ENCODE data around the gene SLC12A7. TPM values are rescaled to one million over a fixed set of nuclear protein-coding genes. Genes with fewer than 3 reads are reported as not detected.

Gene SLC12A7
- polyA plus RNA-seq, 1 donor (not counting 4 experiments of a cell fraction or from before 2014, with no cell fraction given) = 1.5 TPM

DNA sequence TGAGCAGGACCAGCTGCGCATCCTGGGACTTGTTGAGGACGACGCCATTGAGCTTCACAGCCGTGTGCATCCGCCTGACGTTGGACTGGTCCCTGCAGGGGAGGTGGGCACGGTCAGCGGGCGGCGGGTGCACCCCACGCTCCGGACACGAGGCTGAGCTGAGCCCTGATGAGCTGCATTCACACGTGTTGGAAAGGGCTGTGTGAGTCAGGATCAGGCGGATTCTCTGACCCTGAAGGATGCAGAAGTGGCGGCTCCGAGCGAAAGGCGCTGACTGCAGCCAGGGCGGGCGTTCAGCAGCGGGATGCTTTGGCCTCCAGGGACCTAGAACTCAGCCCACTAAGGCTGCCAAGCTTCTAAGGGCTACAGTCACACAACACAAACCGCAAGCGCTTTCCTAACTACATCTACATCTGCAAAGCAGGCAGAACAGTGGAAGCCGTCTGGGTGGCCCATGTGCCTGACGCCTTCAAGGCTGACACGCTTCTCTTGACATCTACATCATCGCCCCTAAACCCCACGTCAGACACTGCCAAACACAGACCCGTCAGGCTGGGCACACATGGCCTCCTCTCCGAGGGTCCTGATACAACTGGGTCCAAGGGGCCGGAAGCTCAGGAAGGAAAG, 58.4 kb downstream of the SLC12A7 start:
- Histone ChIP-seq H3K9me3 (ENCODE audit: control insufficient read depth, low read depth, low read length) (no peaks in the 10 kb centered on the region), H3K4me3 (ENCODE audit: control insufficient read depth in 2 of 3, extremely low read depth in 1 of 3, insufficient read depth in 2 of 3, low read depth in 1 of 3, low read length in 3 of 3) (no peak overlapping the region), H2AFZ (ENCODE audit: control insufficient read depth, low read length) (no peak overlapping the region), H3K79me2 (ENCODE audit: control insufficient read depth, insufficient read depth, low read length) (no peaks in the 10 kb centered on the region), H3K9me1 (ENCODE audit: control insufficient read depth, extremely low read depth, insufficient read depth, low read length) (no peaks in the 10 kb centered on the region), H3K4me1 (ENCODE audit: control insufficient read depth, extremely low read depth, insufficient read depth, low read length) (no peaks in the 10 kb centered on the region), H3K9ac (ENCODE audit: control insufficient read depth, extremely low read depth, insufficient read depth, low read length) (no peak overlapping the region), H4K20me1 (ENCODE audit: control insufficient read depth, extremely low read depth, insufficient read depth, low read length) (no peaks in the 10 kb centered on the region), H3K4me2 (ENCODE audit: control insufficient read depth, extremely low read depth, insufficient read depth, low read depth, low read length) (no peak overlapping the region), H3K27ac (ENCODE audit: control insufficient read depth, insufficient read depth, low read length) (no peak overlapping the region), H3K27me3 (ENCODE audit: control insufficient read depth, extremely low read depth, insufficient read depth, low read length) (no peaks in the 10 kb centered on the region), H3K36me3 (ENCODE audit: control insufficient read depth in 2 of 2, extremely low read depth in 1 of 2, insufficient read depth in 2 of 2, low read length in 2 of 2) (peaks cover 0 to 3% of the 10 kb centered on the region in 2 experiments)
- TF ChIP-seq EZH2 (IDR thresholded peaks at IDR 0.05; ENCODE audit: low read length) (no peak), CTCF (optimal IDR thresholded peaks at IDR 0.05 in 1 of 3, IDR thresholded peaks at IDR 0.05 in 1 of 3, conservative IDR thresholded peaks at IDR 0.05 in 1 of 3; ENCODE audit: extremely low read depth in 1 of 3, insufficient read depth in 2 of 3, low read length in 3 of 3) (peak in 1 of 3 experiments; percentile 2)
- no peak for DNase-seq (ENCODE audit: low read depth, low spot score)
- no peak for FAIRE-seq
- dilution Hi-C loops (cut with MboI; ENCODE audit: extremely low pct_ligation_motif_present, low sequenced_read_pairs) = no loop called here

- FAIRE-seq (no peak), DNase-seq (ENCODE audit: low read depth, low spot score) (peak; percentile 7)
- Histone ChIP-seq H3K9me1 (ENCODE audit: control insufficient read depth, extremely low read depth, insufficient read depth, low read length) (no peaks in the 10 kb centered on the region), H3K9me3 (ENCODE audit: control insufficient read depth, low read depth, low read length) (no peaks in the 10 kb centered on the region), H2AFZ (ENCODE audit: control insufficient read depth, low read length) (no peak overlapping the region), H3K4me3 (ENCODE audit: control insufficient read depth in 2 of 3, extremely low read depth in 1 of 3, insufficient read depth in 2 of 3, low read depth in 1 of 3, low read length in 3 of 3) (no peak overlapping the region), H3K79me2 (ENCODE audit: control insufficient read depth, insufficient read depth, low read length) (no peaks in the 10 kb centered on the region), H4K20me1 (ENCODE audit: control insufficient read depth, extremely low read depth, insufficient read depth, low read length) (no peaks in the 10 kb centered on the region), H3K4me2 (ENCODE audit: control insufficient read depth, extremely low read depth, insufficient read depth, low read depth, low read length) (no peak overlapping the region), H3K27me3 (ENCODE audit: control insufficient read depth, extremely low read depth, insufficient read depth, low read length) (no peaks in the 10 kb centered on the region), H3K27ac (ENCODE audit: control insufficient read depth, insufficient read depth, low read length) (no peak overlapping the region), H3K4me1 (ENCODE audit: control insufficient read depth, extremely low read depth, insufficient read depth, low read length) (no peaks in the 10 kb centered on the region), H3K9ac (ENCODE audit: control insufficient read depth, extremely low read depth, insufficient read depth, low read length) (no peak overlapping the region), H3K36me3 (ENCODE audit: control insufficient read depth in 2 of 2, extremely low read depth in 1 of 2, insufficient read depth in 2 of 2, low read length in 2 of 2) (peaks cover 0 to 3% of the 10 kb centered on the region in 2 experiments)
- dilution Hi-C loops (cut with MboI; ENCODE audit: extremely low pct_ligation_motif_present, low sequenced_read_pairs) = no loop called here
- TF ChIP-seq EZH2 (IDR thresholded peaks at IDR 0.05; ENCODE audit: low read length) (no peak), CTCF (optimal IDR thresholded peaks at IDR 0.05 in 1 of 3, IDR thresholded peaks at IDR 0.05 in 1 of 3, conservative IDR thresholded peaks at IDR 0.05 in 1 of 3; ENCODE audit: extremely low read depth in 1 of 3, insufficient read depth in 2 of 3, low read length in 3 of 3) (peak in 2 of 3 experiments; percentile 25 to 81)
Measured at GRCh38 chr5:1052641-1053390, 59.0 kb downstream of the SLC12A7 start.

All from keratinocyte (primary cell).